Right lobe of liver (tissue), 6 donors: Measurements from ENCODE around the gene SLC8A1. TPM values are rescaled to one million over a fixed set of nuclear protein-coding genes. Genes with fewer than 3 reads are reported as not detected.

ENCODE experiments used
- ATAC-seq, 4 donors: fragments of 200-7000 bp; cut with Tn5 transposase; one replicate each; pipeline ENCODE4 v1.9.1; 2020; ENCODE audit warnings: mild to moderate bottlenecking in 4 of 4, moderate library complexity in 4 of 4
- DNase-seq, 3 donors: peaks; one replicate each; pipeline ENCODE4 v3.0.0-alpha.2; 2020
- H3K27ac ChIP-seq, 3 donors: fragments of 200-600 bp; one replicate each; pipeline ENCODE4 v1.8.0; 2022
- H3K27me3 ChIP-seq, 2 donors: fragments of 200-600 bp; one replicate each; pipeline ENCODE4 v1.8.0; 2022
- H3K36me3 ChIP-seq, 4 donors: fragments of 200-600 bp; sonication (generic) in 1 of 4; one replicate each; pipeline versions ENCODE4 v1.5.1 to v1.8.0; 2017 to 2022; ENCODE audit warnings: control low read depth in 1 of 4
- H3K4me1 ChIP-seq, 4 donors: fragments of 200-600 bp; sonication (generic) in 1 of 4; one replicate each; pipeline versions ENCODE4 v1.5.1 to v1.8.0; 2017 to 2022; ENCODE audit warnings: control low read depth in 1 of 4
- H3K4me3 ChIP-seq, 3 donors: fragments of 200-600 bp; one replicate each; pipeline ENCODE4 v1.8.0; 2022
- H3K9me3 ChIP-seq, 4 donors: fragments of 200-600 bp; sonication (generic) in 1 of 4; one replicate each; pipeline versions ENCODE4 v1.5.1 to v1.8.0; 2017 to 2022; ENCODE audit warnings: control low read depth in 1 of 4
- POLR2A ChIP-seq: fragments of 450-650 bp; IDR thresholded peaks from one replicate; pipeline ENCODE4 v1.6.1; 2017; ENCODE audit warnings: antibody characterized with exemption, mild to moderate bottlenecking
- WGBS: methylation state at CpG from one replicate; pipeline ENCODE4 v1.1.6; 2018; ENCODE audit warnings: low coverage, low lambda C conversion rate; ENCODE audit not compliant: insufficient coverage; ENCODE audit errors: missing lambda C conversion rate; 5-methylcytosine and 5-hydroxymethylcytosine counted together
- intact Hi-C, 2 donors: fragments of 100-400 bp; cut with DNase I; formaldehyde crosslinking; loops; one replicate each; pipeline versions ENCODE4 v1.11.2 to v1.14.1; 2022
- total RNA-seq, 6 experiments: library from RNA; depleted of rRNA in 2 of 6; stranded (reverse); fragments of >200 nt in 2 of 6; fragmentation: NEBNext Ultra II Directional in 3 of 6; extraction: Animal tissue kit (Norgen Biotek cat#: 25700) in 3 of 6; gene quantifications; one replicate each; pipeline versions ENCODE4 v1.1.0 to v1.2.4, GENCODE V29; 2016 to 2023
- TF ChIP-seq, protein P1 (sequence below), 4 donors: fragments of 200-600 bp in 3 of 4; fragments of 450-650 bp in 1 of 4; IDR thresholded peaks; one replicate each; pipeline versions ENCODE4 v1.5.1 to v1.8.0; 2016 to 2022; ENCODE audit warnings: antibody characterized with exemption in 4 of 4, mild to moderate bottlenecking in 2 of 4
- donor health status: DM: no; HTN: yes; CAD: no.
- donor health status: DM: no; HTN: no; CAD: no.
- donor health status: DM: no; HTN: no; CAD: no.
- donor health status: DM: no; HTN: yes; CAD: no.
- donor health status: DM: no; HTN: yes; CAD: no.

SLC8A1 gene
- total RNA-seq, 6 experiments from 2014 or later, result 3.3 to 12.1 (median 4.9) TPM

DNA sequence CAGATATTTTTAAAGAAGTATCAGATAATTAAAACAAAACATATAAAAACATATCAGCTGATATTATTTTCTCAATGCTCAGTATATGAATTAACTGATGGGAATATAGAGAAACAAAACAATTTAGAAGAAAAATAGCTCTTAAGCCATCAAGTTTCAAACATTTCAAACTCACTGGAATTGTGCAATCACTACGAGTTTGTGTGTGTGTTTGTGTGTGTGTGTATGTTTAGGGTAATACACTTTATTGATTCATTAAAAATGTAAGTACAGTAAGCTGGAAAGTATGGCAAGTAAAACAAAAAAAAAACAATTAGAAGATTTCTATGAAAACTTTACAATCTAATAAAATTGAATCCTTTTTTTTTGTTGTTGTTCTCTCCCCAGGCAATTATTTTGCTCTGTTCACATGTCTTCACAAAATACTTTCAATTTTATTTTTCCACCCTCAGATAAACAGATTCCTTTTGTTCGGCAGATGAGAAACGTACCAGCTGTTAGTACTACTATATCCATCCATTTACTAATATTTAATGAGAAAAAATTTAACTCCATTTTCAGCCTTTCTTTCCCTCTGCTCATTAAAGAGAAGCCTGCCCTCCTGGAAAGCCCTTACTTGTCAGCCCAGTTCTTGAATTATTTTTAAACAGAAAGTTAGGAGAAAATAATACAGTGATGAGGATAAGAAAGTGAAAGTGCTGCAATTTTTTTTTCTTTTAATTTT, 87.6 kb downstream of the SLC8A1 start:
- Histone ChIP-seq H3K27me3 (no peaks in the 10 kb centered on the region), H3K4me3 (no peak overlapping the region), H3K36me3 (no peaks in the 10 kb centered on the region), H3K27ac (peak overlapping the region in 2 of 3 donors; percentile 7 to 31), H3K4me1 (no peaks in the 10 kb centered on the region), H3K9me3 (no peaks in the 10 kb centered on the region)
- TF ChIP-seq, protein P1, sequence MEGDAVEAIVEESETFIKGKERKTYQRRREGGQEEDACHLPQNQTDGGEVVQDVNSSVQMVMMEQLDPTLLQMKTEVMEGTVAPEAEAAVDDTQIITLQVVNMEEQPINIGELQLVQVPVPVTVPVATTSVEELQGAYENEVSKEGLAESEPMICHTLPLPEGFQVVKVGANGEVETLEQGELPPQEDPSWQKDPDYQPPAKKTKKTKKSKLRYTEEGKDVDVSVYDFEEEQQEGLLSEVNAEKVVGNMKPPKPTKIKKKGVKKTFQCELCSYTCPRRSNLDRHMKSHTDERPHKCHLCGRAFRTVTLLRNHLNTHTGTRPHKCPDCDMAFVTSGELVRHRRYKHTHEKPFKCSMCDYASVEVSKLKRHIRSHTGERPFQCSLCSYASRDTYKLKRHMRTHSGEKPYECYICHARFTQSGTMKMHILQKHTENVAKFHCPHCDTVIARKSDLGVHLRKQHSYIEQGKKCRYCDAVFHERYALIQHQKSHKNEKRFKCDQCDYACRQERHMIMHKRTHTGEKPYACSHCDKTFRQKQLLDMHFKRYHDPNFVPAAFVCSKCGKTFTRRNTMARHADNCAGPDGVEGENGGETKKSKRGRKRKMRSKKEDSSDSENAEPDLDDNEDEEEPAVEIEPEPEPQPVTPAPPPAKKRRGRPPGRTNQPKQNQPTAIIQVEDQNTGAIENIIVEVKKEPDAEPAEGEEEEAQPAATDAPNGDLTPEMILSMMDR (IDR thresholded peaks at IDR 0.05), result no peak
- no peak for TF ChIP-seq POLR2A
- intact Hi-C loops, result no loop called here
- DNase-seq (no peak), ATAC-seq (no peak)
- 21% methylated on average over 3 of the region's 3 CpGs for WGBS

DNA sequence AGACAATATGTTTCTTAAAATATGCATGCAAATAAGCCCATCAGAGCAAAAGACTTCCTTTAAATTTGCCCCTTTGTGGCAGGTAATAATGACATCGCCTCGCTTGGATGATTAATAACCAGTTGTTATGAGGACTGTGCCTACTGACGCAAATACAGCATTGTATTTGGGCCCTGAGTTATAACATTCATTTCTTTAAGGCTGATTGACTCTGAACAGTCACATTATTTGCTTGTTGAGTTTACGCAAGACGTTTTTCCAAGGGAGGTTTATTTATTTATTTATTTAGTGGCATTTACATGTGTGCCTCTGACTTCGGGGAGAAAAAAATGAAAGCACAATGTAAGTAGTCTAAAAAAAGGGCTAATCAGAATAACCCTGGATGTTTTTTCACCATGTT, 88.3 kb downstream of the SLC8A1 start:
- Histone ChIP-seq H3K27ac (no peak overlapping the region), H3K4me1 (no peaks in the 10 kb centered on the region), H3K4me3 (no peak overlapping the region), H3K27me3 (no peaks in the 10 kb centered on the region), H3K9me3 (no peaks in the 10 kb centered on the region), H3K36me3 (no peaks in the 10 kb centered on the region)
- TF ChIP-seq, protein P1 (IDR thresholded peaks at IDR 0.05), result no peak
- TF ChIP-seq POLR2A, result no peak
- peak in 1 of 4 donors; percentile 26 for ATAC-seq
- intact Hi-C loops, result no loop called here
- 52% methylated on average over 6 of the region's 6 CpGs for WGBS
- no peak for DNase-seq

GRCh38 chr2:40363231-40363630, 88.7 kb downstream of the SLC8A1 start:
- H3K27me3 ChIP-seq, result no peaks in the 10 kb centered on the region
- intact Hi-C loops, result no loop called here
- no peak for TF ChIP-seq POLR2A
- TF ChIP-seq, protein P1 (IDR thresholded peaks at IDR 0.05), result no peak
- no peak overlapping the region for H3K27ac ChIP-seq
- no peaks in the 10 kb centered on the region for H3K9me3 ChIP-seq
- WGBS, result 56% methylated on average over 1 of the region's 1 CpG
- ATAC-seq, result no peak
- no peak overlapping the region for H3K4me3 ChIP-seq
- H3K36me3 ChIP-seq, result no peaks in the 10 kb centered on the region
- DNase-seq, result no peak
- H3K4me1 ChIP-seq, result no peaks in the 10 kb centered on the region

- H3K36me3 ChIP-seq, result no peaks in the 10 kb centered on the region
- 80% methylated on average over 4 of the region's 4 CpGs for WGBS
- intact Hi-C loops, result no loop called here
- no peak overlapping the region for H3K27ac ChIP-seq
- H3K4me1 ChIP-seq, result no peaks in the 10 kb centered on the region
- H3K27me3 ChIP-seq, result no peaks in the 10 kb centered on the region
- ATAC-seq (no peak), DNase-seq (no peak)
- H3K4me3 ChIP-seq, result no peak overlapping the region
- TF ChIP-seq, protein P1 (IDR thresholded peaks at IDR 0.05), result no peak
- TF ChIP-seq POLR2A, result no peak
- H3K9me3 ChIP-seq, result no peaks in the 10 kb centered on the region
Observed at GRCh38 chr2:40361478-40361877, 90.4 kb downstream of the SLC8A1 start.
